GM12865 (cell line): Measurements from ENCODE around the gene MYO9A.
"Not testable (repeated sequence)": the region's sequence is repeated elsewhere in the genome, so short reads cannot be mapped to it uniquely, and the experiment has no call there.

Experiments
- DNase-seq: peaks from one replicate; pipeline ENCODE4 v3.0.0; 2010; ENCODE audit warnings: low read depth
- H3K4me3 ChIP-seq: 2 replicates; pipeline ENCODE4 v1.5.1; 2011; ENCODE audit warnings: mild to moderate bottlenecking, low read depth, low read length, control low read depth
- TF ChIP-seq, protein P1 (sequence below): IDR thresholded peaks from 2 replicates; pipeline ENCODE4 v1.5.1; 2011; ENCODE audit warnings: low read length, control low read depth, low read depth, inconsistent platforms; ENCODE audit not compliant: insufficient read depth; ENCODE audit errors: missing control alignments

Gene MYO9A

DNA sequence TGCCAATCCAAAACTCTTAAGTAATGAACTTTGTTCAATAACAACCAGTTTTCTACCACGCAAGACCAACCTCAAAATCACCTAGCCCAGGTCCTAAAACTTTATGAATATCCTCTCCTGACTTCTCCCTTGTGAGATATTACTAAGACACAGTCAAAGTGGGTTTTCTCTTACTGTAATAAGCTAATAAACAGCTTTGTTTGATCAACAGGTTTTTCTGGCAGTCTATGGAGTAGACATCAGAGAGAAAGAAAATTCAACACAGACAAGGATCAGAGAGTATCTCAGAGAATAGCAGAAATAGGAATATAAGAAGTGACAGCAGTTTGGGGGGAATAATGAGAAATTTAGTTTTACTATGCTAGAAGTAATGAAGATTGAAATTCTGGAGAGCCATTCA is 228.0 kb downstream of the MYO9A start:
- no peak for DNase-seq

DNA sequence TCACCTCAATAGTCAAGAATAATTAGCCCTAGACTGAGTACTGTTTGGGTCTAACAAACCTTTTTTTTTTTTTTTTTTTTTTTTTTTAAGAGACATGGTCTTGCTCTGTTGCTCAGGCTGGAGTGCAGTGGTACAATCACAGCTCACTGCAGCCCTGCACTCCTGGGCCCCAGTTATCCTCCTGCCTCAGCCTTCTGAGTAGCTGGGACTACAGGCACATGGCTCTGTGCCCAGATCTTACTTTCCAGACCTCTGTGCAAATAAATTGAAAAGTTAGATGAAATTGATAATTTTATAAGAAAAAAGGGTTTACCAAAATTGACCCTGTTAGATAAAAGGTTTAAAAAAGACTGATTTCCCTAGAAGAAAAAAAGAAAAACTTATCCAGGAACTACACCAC is 228.6 kb downstream of the MYO9A start:
- no peak for DNase-seq
- no peak overlapping the region for H3K4me3 ChIP-seq
- TF ChIP-seq, protein P1, sequence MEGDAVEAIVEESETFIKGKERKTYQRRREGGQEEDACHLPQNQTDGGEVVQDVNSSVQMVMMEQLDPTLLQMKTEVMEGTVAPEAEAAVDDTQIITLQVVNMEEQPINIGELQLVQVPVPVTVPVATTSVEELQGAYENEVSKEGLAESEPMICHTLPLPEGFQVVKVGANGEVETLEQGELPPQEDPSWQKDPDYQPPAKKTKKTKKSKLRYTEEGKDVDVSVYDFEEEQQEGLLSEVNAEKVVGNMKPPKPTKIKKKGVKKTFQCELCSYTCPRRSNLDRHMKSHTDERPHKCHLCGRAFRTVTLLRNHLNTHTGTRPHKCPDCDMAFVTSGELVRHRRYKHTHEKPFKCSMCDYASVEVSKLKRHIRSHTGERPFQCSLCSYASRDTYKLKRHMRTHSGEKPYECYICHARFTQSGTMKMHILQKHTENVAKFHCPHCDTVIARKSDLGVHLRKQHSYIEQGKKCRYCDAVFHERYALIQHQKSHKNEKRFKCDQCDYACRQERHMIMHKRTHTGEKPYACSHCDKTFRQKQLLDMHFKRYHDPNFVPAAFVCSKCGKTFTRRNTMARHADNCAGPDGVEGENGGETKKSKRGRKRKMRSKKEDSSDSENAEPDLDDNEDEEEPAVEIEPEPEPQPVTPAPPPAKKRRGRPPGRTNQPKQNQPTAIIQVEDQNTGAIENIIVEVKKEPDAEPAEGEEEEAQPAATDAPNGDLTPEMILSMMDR: no peak

More for the DNA sequence above, 228.0 kb downstream of the MYO9A start:
- TF ChIP-seq, protein P1: no peak
- H3K4me3 ChIP-seq: no peak overlapping the region

DNA sequence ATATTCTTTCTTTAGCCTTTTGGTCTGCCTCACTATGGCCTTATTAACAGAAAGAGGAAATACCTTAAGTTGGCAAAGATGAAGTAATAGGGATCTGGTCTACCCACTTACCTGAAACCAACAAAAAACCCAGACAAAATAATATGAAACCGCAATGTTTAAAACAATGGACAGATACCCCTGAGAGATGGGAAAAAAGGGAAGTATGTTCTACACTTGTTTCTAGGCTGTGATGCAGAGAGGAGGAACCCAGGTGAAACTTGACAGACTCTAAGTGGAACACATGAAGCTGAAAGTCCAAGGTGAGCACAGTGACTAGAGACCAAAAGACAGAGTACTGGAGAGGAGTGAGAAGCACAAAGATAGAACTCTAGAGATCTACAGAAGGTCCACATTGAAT is 229.2 kb downstream of the MYO9A start:
- no peak overlapping the region for H3K4me3 ChIP-seq
- peak; percentile 43 for DNase-seq
- TF ChIP-seq, protein P1: no peak

DNA sequence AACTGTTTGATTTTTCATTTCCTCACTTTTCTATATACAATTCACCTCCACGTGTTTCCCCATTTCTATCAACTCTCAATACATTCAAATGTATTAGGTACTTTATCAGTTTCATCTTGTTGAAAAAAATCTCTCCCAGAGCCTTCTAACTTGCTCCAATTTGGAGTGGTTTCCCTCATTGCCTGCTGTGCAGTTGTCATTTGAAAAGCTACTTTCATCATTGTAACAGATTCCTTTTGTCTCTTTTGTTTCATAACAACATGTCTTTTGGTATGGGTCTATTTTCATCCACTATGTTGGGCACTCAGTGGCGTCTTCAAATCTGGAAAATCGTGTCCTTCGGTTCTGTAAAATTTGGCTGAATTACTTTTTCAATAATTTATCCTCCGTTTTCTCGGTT is 232.6 kb downstream of the MYO9A start:
- no peak overlapping the region for H3K4me3 ChIP-seq
- DNase-seq: no peak
- TF ChIP-seq, protein P1: no peak

DNA sequence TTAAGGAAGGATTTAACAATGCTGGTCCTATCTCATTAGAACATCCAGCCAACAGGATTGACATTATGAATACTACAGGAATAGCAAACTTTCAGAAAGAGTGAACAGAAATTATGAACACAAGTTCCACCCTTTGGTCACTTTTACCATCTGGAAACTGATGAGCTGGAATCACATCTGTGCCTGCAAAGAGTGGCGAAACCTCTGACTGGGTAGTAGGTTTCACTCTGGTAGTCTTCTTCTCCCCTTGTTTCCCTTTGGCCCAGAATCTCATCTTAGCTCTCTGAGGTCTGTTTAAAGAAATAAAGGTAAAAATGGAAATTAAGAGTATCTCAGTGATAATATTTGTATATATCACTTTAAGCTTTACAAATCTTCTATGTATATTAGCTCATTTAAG is 234.5 kb downstream of the MYO9A start:
- TF ChIP-seq, protein P1: no peak
- peak; percentile 61 for DNase-seq
- no peak overlapping the region for H3K4me3 ChIP-seq

DNA sequence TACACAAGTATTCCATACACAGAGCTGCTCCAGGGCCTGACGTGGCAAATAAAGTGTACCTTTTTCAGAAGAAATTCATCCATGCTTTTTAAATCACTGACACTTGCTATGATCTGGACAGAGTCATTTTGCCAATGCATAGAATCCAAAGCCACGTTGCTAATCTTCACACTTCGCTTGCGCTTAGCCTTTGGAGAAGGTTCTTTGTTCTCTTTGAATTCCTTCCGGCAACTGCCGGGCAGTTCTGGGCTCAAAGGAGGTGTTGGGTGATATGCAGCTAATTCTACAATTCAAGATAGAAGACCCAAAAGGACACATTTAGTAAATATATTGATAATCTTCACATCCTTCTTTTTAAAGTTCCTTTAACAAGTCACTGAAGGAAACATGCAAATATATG is 237.7 kb downstream of the MYO9A start:
- no peak for DNase-seq
- TF ChIP-seq, protein P1: no peak
- H3K4me3 ChIP-seq: no peak overlapping the region

DNA sequence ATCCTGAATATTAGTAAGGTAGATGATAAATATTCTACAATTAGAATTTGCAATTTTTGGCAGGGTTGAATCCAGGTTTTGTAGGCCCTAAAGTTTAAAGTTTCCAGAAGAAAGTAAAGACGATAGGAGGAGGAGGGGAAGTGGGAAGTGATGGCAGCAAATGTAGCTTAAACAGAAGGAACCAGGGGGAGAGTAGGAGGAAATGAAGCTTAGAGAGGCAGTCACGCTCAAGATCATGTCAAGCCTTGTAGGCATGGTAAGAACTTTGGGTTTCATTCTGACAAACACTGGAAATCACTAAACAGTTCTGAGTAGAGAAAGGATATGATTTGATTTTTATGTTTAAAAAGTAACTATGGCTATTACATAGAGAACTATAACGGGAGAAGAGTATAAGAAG is 243.7 kb downstream of the MYO9A start:
- DNase-seq: peak; percentile 38
- no peak overlapping the region for H3K4me3 ChIP-seq
- TF ChIP-seq, protein P1: no peak

DNA sequence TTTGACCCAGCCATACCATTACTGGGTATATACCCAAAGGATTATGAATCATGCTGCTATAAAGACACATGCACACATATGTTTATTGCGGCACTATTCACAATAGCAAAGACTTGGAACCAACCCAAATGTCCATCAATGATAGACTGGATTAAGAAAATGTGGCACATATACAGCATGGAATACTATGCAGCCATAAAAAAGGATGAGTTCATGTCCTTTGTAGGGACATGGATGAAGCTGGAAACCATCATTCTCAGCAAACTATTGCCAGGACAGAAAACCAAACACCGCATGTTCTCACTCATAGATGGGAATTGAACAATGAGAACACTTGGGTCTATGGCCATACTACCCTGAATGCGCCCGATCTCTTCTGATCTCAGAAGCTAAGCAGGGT is 259.7 kb downstream of the MYO9A start:
- DNase-seq, H3K4me3 ChIP-seq: not testable (repeated sequence)
